Neural crest cell (in vitro differentiated cells): ENCODE measurements around the gene GLB1L. TPM values are rescaled to one million over a fixed set of nuclear protein-coding genes. Genes with fewer than 3 reads are reported as not detected.
A peak's percentile ranks its signal among the peaks of the same experiment; 100 is the strongest.

ENCODE experiments used
- DNase-seq: peaks from one replicate; pipeline ENCODE4 v3.0.0; 2021; ENCODE audit warnings: low read depth, mixed read lengths, low spot score
- H3K27ac Mint-ChIP-seq: one replicate; pipeline ENCODE4 v1.8.0; 2021; ENCODE audit warnings: mild to moderate bottlenecking, mixed read lengths; ENCODE audit not compliant: unreplicated experiment
- H3K27me3 Mint-ChIP-seq: 2 replicates; pipeline ENCODE4 v1.8.0; 2021; ENCODE audit warnings: low read depth, mild to moderate bottlenecking, mixed read lengths
- H3K36me3 Mint-ChIP-seq: 2 replicates; pipeline ENCODE4 v1.8.0; 2021; ENCODE audit warnings: low read depth, mild to moderate bottlenecking, mixed read lengths
- H3K4me1 Mint-ChIP-seq: 2 replicates; pipeline ENCODE4 v1.8.0; 2021; ENCODE audit warnings: mixed read lengths
- H3K4me3 Mint-ChIP-seq: one replicate; pipeline ENCODE4 v1.8.0; 2021; ENCODE audit warnings: mild to moderate bottlenecking, mixed read lengths
- H3K9me3 Mint-ChIP-seq: 2 replicates; pipeline ENCODE4 v1.8.0; 2021; ENCODE audit warnings: mixed read lengths
- CTCF ChIP-seq: fragments of 200-600 bp; sonication (generic); conservative IDR thresholded peaks from 2 replicates; pipeline ENCODE4 v1.5.0; 2021; ENCODE audit warnings: antibody characterized with exemption, mild to moderate bottlenecking
- total RNA-seq: library from RNA; stranded (reverse); gene quantifications from 2 replicates; pipeline ENCODE4 v1.2.1, GENCODE V29; 2021

The GLB1L gene
- total RNA-seq, 1 donor from 2014 or later: 11.2 TPM

- Mint-ChIP-seq H3K27me3 (peaks cover 5% of the 10 kb centered on the region), H3K4me3 (peak overlapping the region; percentile 18), H3K4me1 (peaks cover 5% of the 10 kb centered on the region), H3K36me3 (no peaks in the 10 kb centered on the region), H3K9me3 (no peaks in the 10 kb centered on the region), H3K27ac (no peak overlapping the region)
- no peak for DNase-seq
- no peak for TF ChIP-seq CTCF
Observed at GRCh38 chr2:219286436-219287115, 41.3 kb upstream of the GLB1L start.

- Mint-ChIP-seq H3K27me3 (peaks cover 2% of the 10 kb centered on the region), H3K4me1 (peaks cover 5% of the 10 kb centered on the region), H3K36me3 (no peaks in the 10 kb centered on the region), H3K27ac (no peak overlapping the region), H3K4me3 (peak overlapping the region; percentile 18), H3K9me3 (no peaks in the 10 kb centered on the region)
- DNase-seq: no peak
- TF ChIP-seq CTCF: no peak
Observed at GRCh38 chr2:219285894-219286425, 40.7 kb upstream of the GLB1L start.

DNA sequence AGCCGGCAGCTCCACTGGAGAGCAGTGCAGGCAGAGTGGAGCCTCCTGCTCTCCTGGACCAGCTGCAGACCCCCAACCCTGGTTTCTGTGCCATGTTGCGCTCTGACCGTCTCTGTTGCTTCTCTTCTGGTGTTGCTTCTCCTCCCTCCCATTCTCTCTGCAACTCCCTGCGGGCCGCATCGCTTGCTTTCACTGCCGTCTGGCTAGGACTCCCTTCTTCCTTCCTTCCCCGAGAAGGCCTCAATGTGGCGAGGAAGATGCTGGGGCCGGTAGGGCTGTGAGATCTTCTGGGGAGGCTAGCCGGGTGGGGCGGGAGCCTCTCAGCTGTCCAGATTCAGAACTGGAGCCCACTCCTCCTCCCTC lies 40.1 kb upstream of the GLB1L start:
- TF ChIP-seq CTCF: no peak
- Mint-ChIP-seq H3K4me3 (no peak overlapping the region), H3K36me3 (no peaks in the 10 kb centered on the region), H3K27me3 (peaks cover 2% of the 10 kb centered on the region), H3K9me3 (no peaks in the 10 kb centered on the region), H3K27ac (no peak overlapping the region), H3K4me1 (peaks cover 6% of the 10 kb centered on the region)
- no peak for DNase-seq

- no peak for TF ChIP-seq CTCF
- no peaks in the 10 kb centered on the region for H3K36me3 Mint-ChIP-seq
- DNase-seq: no peak
- H3K27me3 Mint-ChIP-seq: no peaks in the 10 kb centered on the region
- peaks cover 13% of the 10 kb centered on the region for H3K4me1 Mint-ChIP-seq
- H3K9me3 Mint-ChIP-seq: no peaks in the 10 kb centered on the region
- no peak overlapping the region for H3K27ac Mint-ChIP-seq
- H3K4me3 Mint-ChIP-seq: no peak overlapping the region
Observed at GRCh38 chr2:219284501-219285372, 39.5 kb upstream of the GLB1L start.

DNA sequence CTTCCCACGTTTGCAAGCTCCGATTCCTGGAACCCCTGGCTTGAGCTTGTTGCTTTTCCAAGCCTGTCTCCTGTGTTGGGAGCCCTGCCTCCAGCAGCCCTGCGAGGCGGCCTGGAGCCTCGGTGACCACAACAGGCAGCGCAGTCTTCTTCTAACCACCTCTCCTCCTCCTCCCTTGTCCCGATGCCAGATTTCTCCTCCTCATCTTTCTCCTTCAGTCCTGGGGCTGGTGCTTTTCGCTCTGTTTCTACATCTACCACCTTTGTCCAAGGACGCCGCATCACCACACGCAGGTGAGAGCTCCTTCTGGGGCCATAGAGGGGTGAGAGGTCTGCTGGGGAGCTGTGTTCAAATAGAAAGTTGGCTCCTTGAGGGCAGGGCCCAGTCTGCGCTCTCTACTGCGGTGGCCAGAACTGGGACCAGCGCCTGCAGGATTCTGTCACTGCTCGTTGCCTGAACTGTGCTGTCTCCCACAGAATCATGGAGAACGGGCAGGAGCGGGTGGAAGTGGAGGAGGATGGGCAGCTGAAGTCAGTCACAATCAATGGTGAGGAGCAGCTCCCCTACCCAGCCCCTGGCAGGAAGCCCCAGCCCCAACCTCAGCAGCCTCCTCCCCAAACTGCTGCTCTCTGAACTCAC lies 37.8 kb upstream of the GLB1L start:
- no peaks in the 10 kb centered on the region for H3K9me3 Mint-ChIP-seq
- H3K36me3 Mint-ChIP-seq: no peaks in the 10 kb centered on the region
- no peaks in the 10 kb centered on the region for H3K27me3 Mint-ChIP-seq
- no peak for TF ChIP-seq CTCF
- H3K4me1 Mint-ChIP-seq: peaks cover 24% of the 10 kb centered on the region
- no peak for DNase-seq
- H3K4me3 Mint-ChIP-seq: no peak overlapping the region
- no peak overlapping the region for H3K27ac Mint-ChIP-seq
